ENCODE measurements around the gene FRMD4B.

GRCh38 chr3:69292185-69292584 lies 93.7 kb downstream of the FRMD4B start:
- TF ChIP-seq CTCF (IDR thresholded peaks at IDR 0.05; ENCODE audit: extremely low read depth in 1 of 2, insufficient read depth in 1 of 2, low read depth in 1 of 2, low read length in 2 of 2), result no peak
- no peak for TF ChIP-seq POLR2AphosphoS5 (IDR thresholded peaks at IDR 0.05; ENCODE audit: insufficient read depth, low read depth, low read length)
- no peak for TF ChIP-seq POLR2A (IDR thresholded peaks at IDR 0.05; ENCODE audit: low read depth, low read length)
- TF ChIP-seq EZH2 (IDR thresholded peaks at IDR 0.05; ENCODE audit: borderline replicate concordance, low read depth, low read length, severe bottlenecking), result no peak
- TF ChIP-seq MAX (IDR thresholded peaks at IDR 0.05; ENCODE audit: insufficient read depth, insufficient read length), result no peak
- TF ChIP-seq GATA2 (IDR thresholded peaks at IDR 0.05; ENCODE audit: insufficient read depth, insufficient read length, low read depth, low read length), result no peak
- TF ChIP-seq JUN (IDR thresholded peaks at IDR 0.05; ENCODE audit: borderline replicate concordance, insufficient read depth, insufficient read length, low read depth), result no peak
- TF ChIP-seq FOS (IDR thresholded peaks at IDR 0.05; ENCODE audit: borderline replicate concordance, insufficient read depth, low read length), result no peak

Data from endothelial cell of umbilical vein (primary cell).